Hematopoietic multipotent progenitor cell treated with erythropoietin and hydrocortisone succinate and interleukin-3 and kit ligand, for 4 days (in vitro differentiated cells): Measurements from ENCODE around the gene TTI1.
"Not testable (repeated sequence)": the region's sequence is repeated elsewhere in the genome, so short reads cannot be mapped to it uniquely, and the experiment has no call there.

Experiments used
- DNase-seq: peaks from one replicate; pipeline ENCODE4 v3.0.0-alpha.2; 2015

Gene TTI1

GRCh38 chr20:38054647-38055046 is 21.4 kb upstream of the TTI1 start:
- DNase-seq, result no peak

- DNase-seq, result no peak
These were observed 19.6 kb upstream of the TTI1 start for GRCh38 chr20:38052870-38053269.

- DNase-seq, result no peak
These were observed 17.4 kb upstream of the TTI1 start for GRCh38 chr20:38050686-38051085.

- no peak for DNase-seq
These were observed 16.5 kb upstream of the TTI1 start for GRCh38 chr20:38049800-38050199.

GRCh38 chr20:38046572-38046971 is 13.3 kb upstream of the TTI1 start:
- DNase-seq, result no peak

DNA sequence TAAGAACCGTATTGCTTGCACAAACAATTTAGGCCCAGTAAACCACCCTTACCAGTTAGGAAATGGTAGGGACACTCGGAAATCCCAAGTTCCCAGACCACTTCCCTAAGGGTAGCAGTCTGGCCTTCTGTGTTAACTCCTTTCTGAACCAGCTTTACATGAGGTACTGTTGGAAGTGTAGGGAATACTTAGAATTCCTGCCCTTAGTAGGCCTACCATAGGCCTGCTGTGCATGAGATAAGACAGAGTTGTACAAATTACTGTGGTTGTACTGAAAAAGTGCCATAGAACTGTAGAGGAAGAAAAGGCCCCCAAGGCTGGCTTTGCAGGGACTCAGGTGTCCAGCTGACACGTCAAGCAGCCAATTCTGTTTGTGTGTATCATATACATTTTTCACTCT is 11.4 kb upstream of the TTI1 start:
- DNase-seq, result no peak

DNA sequence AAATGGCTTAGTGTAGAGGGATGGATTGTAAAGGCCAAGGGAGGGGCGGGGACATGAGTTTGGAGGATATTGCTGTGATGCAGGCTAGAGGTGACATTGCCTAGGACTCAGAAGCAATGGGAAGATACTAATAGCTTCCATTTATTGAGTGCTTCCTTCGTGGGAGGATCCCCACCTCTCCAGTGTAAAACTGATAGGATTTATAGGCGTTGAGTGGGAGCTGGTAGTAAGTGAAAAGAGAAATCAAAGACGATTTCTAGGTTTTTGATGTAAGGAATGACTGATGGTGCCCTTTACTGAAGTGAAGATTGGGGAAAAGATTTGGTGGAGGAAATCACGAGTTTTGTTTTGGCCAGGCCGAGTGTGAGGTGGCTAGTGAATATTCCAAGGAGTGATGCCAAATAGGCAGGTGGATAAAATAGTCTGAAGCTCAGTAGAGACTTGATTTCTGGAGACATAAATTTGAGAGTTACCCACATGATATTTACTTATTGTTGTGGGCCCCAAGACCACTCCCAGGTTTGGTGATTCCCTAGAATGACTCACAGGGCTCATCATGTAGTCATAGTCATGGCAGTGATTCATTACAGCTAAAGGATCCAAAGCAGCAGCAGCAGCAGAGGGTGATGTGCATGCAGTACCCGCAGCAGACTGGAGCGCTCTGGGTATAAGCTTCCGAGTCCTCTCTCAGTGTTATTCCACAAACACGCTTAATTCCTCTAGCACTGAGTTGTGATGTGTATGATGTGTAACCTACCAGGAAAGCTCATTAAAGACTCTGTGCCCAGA is 10.4 kb upstream of the TTI1 start:
- no peak for DNase-seq

GRCh38 chr20:38040276-38040675 is 7.0 kb upstream of the TTI1 start:
- DNase-seq, result no peak

GRCh38 chr20:38036366-38036765 is 3.1 kb upstream of the TTI1 start:
- no peak for DNase-seq

DNA sequence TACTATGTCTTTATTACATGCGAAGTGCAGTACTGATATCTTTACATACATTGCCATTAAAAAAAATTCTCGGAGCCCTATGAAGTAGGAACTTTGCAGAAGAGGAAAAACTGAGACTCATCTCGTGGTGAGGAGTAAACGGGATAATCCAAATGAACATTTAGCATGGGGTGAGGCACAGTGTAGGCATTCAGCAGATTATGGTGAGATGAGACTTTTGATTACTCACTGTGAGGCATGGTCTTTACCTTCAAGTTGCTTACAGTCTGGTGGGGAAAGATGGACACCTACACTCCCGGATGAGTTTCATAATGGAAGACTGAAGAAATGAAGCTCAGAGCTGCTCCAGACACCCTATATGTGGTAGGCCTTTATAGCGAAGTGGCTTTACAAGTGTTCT is 1.7 kb upstream of the TTI1 start:
- no peak for DNase-seq

- DNase-seq, result peak; percentile 12
These were observed 923 bp upstream of the TTI1 start for GRCh38 chr20:38034108-38034649.

- DNase-seq, result peak; percentile 29
These were observed 499 bp downstream of the TTI1 start for GRCh38 chr20:38032585-38033329.

GRCh38 chr20:38031957-38032356 is 1.3 kb downstream of the TTI1 start:
- no peak for DNase-seq

DNA sequence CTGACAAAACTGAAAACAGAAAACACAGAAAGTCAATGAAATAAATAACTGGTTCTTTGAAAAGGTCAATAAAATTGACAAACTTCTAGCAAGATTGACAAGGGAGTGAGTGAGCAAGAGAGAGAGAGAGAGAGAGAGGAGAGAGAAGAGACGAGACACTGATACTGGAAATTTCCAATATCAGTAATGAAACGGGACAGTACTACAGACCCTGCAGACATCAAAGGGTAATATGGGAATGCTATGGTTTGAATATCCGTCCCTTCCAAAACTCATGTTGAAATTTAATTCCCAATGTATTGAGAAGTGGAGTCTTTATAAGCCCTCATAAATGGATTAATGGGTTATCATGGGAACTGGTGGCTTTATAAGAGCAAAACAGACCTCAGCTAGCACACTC is 3.8 kb downstream of the TTI1 start:
- DNase-seq, result no peak

DNA sequence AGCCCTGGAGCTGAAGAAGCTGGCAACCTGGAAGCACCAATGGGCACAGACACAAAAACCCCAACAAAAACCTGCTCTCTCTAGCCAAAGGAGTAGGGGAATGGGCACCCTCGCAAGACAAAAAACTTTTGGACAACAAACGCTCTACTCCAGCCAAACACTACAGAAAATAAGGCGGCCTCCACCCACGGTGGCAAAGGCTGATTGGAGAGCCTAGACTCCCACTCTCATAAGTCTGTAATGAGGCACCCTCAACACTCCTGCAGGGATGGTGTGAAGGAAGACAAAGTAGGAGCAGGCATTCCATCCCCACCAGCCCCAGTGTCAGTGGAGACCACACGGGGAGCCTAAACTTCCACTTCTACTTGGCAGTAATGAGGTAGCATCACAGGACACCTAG is 8.8 kb downstream of the TTI1 start:
- DNase-seq, result no peak

DNA sequence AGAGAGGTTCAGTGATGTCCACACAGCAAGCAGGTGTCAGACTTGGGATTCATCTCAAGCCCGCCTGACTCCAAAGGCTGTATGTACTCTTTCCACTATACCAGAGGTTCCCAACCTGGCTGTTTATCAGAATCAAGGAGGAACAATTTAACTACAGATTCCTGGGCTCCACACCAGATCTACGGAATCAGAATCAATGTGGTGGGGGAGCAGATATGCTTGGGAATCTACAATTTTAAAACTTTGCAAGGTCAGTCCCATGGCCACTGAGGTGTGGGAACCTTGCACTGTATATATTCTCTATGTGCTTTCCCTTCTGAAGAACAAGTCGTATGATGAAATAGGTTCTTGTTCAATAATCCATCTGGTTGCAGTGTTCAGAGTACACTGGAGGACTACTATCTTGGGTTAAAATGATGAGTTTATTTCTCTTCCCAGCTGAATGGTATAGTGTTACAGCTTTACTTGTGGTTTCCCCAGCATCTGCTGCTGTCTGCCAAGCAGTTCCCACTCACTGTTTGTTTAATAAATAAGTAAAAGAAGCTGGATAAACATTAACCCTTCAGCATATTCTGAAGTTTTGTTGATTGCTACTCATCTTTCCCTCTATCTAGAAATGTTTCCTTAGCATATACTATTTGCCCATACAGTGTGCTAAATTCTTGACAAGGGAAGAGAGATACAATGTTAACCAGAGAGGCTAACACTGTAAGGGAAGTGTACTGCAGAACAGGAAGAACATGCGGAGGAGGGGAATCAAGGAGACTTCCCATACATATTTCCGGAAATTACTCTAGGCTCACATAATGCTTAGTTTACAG is 9.9 kb downstream of the TTI1 start:
- DNase-seq, result peak; percentile 28

DNA sequence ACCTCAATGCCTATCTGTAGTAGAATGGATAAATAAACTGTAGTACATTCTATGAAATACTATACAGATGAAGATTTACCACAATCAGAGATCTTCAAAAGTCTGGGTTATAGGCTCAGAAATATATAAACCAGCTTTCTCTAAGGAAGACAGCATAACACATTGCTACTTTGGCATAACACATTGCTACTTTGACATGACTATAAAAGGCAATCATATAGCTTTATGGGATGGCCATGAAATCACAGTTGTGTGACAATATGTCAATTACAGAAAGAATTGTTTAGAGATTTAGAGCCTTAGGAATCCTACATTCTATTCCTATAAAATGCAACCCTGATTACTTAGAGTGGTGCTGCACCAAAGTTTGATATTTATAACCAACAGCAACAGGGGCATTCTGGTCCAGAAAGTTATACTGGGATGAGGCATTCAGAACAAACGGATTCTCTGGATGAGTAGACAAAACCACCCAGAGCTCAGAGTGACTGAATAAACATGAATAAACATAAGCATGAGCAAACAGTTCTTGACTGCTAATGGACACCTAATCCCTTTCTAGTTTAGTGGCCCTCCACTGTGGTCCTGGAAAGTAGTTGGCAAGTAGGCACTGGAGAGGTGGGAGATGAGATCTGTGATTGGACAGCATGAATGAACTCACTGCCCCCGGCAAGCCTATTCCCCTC is 12.0 kb downstream of the TTI1 start:
- DNase-seq, result no peak

DNA sequence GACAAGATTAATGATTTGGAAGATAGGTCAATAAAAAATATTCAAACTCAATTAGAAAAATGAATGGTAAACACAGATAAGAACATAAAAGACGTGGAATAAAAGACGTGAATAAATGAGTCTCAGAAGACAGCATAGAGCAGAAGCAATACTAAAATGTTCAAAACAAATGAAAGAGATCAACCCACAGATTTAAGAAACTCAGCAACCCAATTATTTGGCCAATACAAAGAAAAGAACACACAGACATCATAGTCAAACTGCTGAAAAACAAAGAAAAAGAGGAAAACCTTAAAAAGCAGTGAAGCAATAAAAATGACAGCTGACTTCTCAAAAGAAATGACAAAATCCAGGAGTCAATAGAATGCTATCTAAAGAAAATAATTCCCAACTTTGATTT is 14.9 kb downstream of the TTI1 start:
- no peak for DNase-seq

DNA sequence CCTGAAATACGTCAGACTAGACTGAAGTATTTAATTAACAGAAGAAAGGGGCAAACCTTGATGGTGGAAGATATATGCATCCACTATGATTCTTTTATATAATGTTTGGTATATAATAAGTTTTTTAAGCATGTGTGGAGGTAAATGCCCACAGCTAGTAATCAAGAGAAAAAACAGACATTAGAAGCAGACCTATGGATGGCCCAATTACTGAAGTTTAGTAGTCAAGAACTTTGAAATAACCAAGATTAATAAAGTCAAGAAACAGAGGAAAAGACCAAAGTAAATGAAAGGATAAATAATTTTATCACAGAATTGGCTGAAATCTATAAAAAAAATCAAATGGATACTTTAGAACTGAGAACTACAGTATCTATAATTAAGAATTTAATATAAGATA is 15.3 kb downstream of the TTI1 start:
- no peak for DNase-seq

- DNase-seq, result no peak
These were observed 19.4 kb downstream of the TTI1 start for GRCh38 chr20:38013887-38014286.

DNA sequence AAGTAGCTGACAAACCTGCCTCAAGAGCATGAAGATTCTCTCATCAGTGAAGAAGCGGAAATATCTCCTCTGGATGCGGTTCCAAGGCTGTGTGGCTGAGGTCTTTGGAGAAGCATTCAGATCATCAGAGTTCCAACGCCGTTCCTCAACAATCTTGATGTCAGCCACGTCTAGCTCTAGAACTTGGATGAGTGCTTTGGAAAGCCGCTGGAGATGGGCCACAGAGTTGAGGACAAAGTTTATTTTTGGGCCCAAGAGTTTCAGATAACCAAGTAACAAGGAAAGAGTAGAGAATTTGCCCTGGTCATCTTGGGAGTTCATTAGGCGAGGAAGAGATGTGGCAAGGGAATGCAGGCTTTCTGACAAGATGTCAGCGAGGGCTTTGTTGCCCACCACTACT is 20.9 kb downstream of the TTI1 start:
- DNase-seq, result no peak

DNA sequence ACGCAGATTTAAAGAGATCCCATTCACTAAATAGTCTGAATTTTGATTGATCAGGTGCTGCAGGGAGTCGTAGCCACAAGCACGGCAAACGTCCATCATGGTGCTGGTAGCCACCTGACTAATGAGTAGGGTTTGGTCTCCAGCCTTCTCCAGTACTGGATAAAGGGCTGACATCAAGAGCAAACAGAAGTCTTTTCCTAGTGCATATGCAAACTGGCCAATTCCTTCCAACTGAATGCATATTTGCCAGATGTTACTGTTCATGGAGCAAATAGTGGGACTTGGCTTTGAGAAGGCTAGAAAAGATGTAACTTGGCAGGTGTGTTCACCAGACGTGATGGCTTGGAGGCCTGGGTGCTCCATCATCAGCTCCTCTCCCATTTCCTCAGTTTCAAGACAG is 21.6 kb downstream of the TTI1 start:
- no peak for DNase-seq

DNA sequence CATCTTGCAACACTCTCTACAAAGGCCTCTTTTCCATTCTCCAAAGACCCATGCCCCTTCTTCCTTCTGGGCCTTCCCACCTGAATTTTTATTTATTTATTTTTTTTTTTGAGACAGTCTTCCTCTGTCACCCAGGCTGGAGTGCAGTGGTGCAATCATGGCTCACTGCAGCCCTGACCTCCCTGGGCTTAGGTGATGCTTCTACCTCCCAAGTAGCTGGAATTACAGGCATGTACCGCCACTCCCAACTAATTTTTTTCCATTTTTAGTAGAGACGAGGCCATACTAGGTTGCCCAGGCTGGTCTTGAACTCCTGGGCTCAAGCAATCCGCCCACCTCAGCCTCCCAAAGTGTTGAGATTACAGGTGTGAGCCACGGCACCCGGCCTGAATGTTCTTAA is 23.8 kb downstream of the TTI1 start:
- not testable (repeated sequence) for DNase-seq
